Coronary artery (tissue), 2 donors: Measurements from ENCODE around the gene PRKCE.

Experiments used
- DNase-seq: peaks from one replicate; pipeline ENCODE4 v3.0.0-alpha.2; 2017; ENCODE audit warnings: low spot score
- H3K27ac ChIP-seq, 2 donors: fragments of 200-600 bp; sonication (generic); one replicate each; pipeline ENCODE4 v1.5.1; 2016 to 2019
- H3K4me3 ChIP-seq: fragments of 200-600 bp; sonication (generic); 2 replicates; pipeline ENCODE4 v1.5.1; 2016; ENCODE audit warnings: mild to moderate bottlenecking, moderate library complexity
- CTCF ChIP-seq: fragments of 200-600 bp; sonication (generic); IDR thresholded peaks from one replicate; pipeline ENCODE4 v1.5.1; 2019; ENCODE audit warnings: antibody characterized with exemption

PRKCE gene

GRCh38 chr2:45617496-45617895, 34.0 kb upstream of the PRKCE start:
- Histone ChIP-seq H3K4me3 (no peak overlapping the region), H3K27ac (no peak overlapping the region)
- DNase-seq = no peak
- TF ChIP-seq CTCF = no peak

GRCh38 chr2:45622336-45623075, 29.0 kb upstream of the PRKCE start:
- no peak for DNase-seq
- no peak overlapping the region for H3K4me3 ChIP-seq

GRCh38 chr2:45623098-45623497, 28.4 kb upstream of the PRKCE start:
- no peak for DNase-seq
- TF ChIP-seq CTCF = no peak

More at GRCh38 chr2:45622336-45623075, 29.0 kb upstream of the PRKCE start:
- H3K27ac ChIP-seq = no peak overlapping the region
- no peak for TF ChIP-seq CTCF

GRCh38 chr2:45625824-45626223, 25.7 kb upstream of the PRKCE start:
- Histone ChIP-seq H3K4me3 (no peak overlapping the region), H3K27ac (no peak overlapping the region)
- TF ChIP-seq CTCF = no peak
- no peak for DNase-seq

More at GRCh38 chr2:45623098-45623497, 28.4 kb upstream of the PRKCE start:
- no peak overlapping the region for H3K4me3 ChIP-seq
- no peak overlapping the region for H3K27ac ChIP-seq

- DNase-seq = no peak
- TF ChIP-seq CTCF = no peak
- Histone ChIP-seq H3K4me3 (no peak overlapping the region), H3K27ac (no peak overlapping the region)
Observed at GRCh38 chr2:45626387-45627221, 24.9 kb upstream of the PRKCE start.

- Histone ChIP-seq H3K27ac (no peak overlapping the region), H3K4me3 (no peak overlapping the region)
- no peak for TF ChIP-seq CTCF
- DNase-seq = no peak
Observed at GRCh38 chr2:45627911-45628310, 23.6 kb upstream of the PRKCE start.

- DNase-seq = no peak
- Histone ChIP-seq H3K4me3 (no peak overlapping the region), H3K27ac (no peak overlapping the region)
- TF ChIP-seq CTCF = no peak
Observed at GRCh38 chr2:45629971-45630370, 21.5 kb upstream of the PRKCE start.
